OCI-LY1 (cell line): ENCODE results near the gene MED26.

Experiments used
- H2AFZ ChIP-seq: fragments of 200-600 bp; sonication (generic), shearing (Covaris generic); 2 replicates; pipeline ENCODE4 v1.6.0; 2014; ENCODE audit warnings: antibody characterized with exemption, mild to moderate bottlenecking, low read length
- H3F3A ChIP-seq: fragments of 200-600 bp; sonication (generic), shearing (Covaris generic); 2 replicates; pipeline ENCODE4 v1.6.0; 2014; ENCODE audit warnings: mild to moderate bottlenecking, antibody characterized with exemption, low read length, moderate library complexity; ENCODE audit not compliant: insufficient read depth
- H3K27ac ChIP-seq: fragments of 200-600 bp; sonication (generic); 2 replicates; pipeline ENCODE4 v1.5.1; 2014; ENCODE audit warnings: low read length, mixed run types, mild to moderate bottlenecking, low read depth; ENCODE audit not compliant: poor library complexity, severe bottlenecking
- H3K27me3 ChIP-seq: fragments of 200-600 bp; sonication (generic); 2 replicates; pipeline ENCODE4 v1.6.0; 2014; ENCODE audit warnings: antibody characterized with exemption, mild to moderate bottlenecking, low read length, moderate library complexity; ENCODE audit not compliant: insufficient read depth
- H3K36me3 ChIP-seq: fragments of 200-600 bp; sonication (generic); 2 replicates; pipeline ENCODE4 v1.6.1; 2014; ENCODE audit warnings: mild to moderate bottlenecking, antibody characterized with exemption, low read length, moderate library complexity, mixed read lengths; ENCODE audit not compliant: insufficient read depth
- H3K4me1 ChIP-seq: fragments of 200-600 bp; sonication (generic); 2 replicates; pipeline ENCODE4 v1.5.1; 2014; ENCODE audit warnings: mild to moderate bottlenecking, low read length, moderate library complexity; ENCODE audit not compliant: insufficient read depth, severe bottlenecking
- H3K4me2 ChIP-seq: fragments of 200-600 bp; sonication (generic), shearing (Covaris generic); 2 replicates; pipeline ENCODE4 v1.6.1; 2014; ENCODE audit warnings: low read length
- H3K4me3 ChIP-seq: fragments of 200-600 bp; sonication (generic); 2 replicates; pipeline ENCODE4 v1.5.1; 2014; ENCODE audit warnings: low read length, low read depth, mild to moderate bottlenecking, mixed read lengths; ENCODE audit not compliant: poor library complexity, severe bottlenecking
- H3K79me2 ChIP-seq: fragments of 200-600 bp; shearing (Covaris generic); 2 replicates; pipeline ENCODE4 v1.6.1; 2016; ENCODE audit warnings: mixed run types, low read length, mixed read lengths; ENCODE audit not compliant: insufficient read depth
- H3K9ac ChIP-seq: fragments of 200-600 bp; sonication (generic), shearing (Covaris generic); 2 replicates; pipeline ENCODE4 v1.6.1; 2014; ENCODE audit warnings: mild to moderate bottlenecking, low read length, mixed read lengths
- H3K9me2 ChIP-seq: fragments of 200-600 bp; sonication (generic), shearing (Covaris generic); 2 replicates; pipeline ENCODE4 v1.6.1; 2014; ENCODE audit warnings: low read depth, mild to moderate bottlenecking, low read length, mixed read lengths
- H3K9me3 ChIP-seq: fragments of 200-600 bp; shearing (Covaris generic); 2 replicates; pipeline ENCODE4 v1.6.1; 2014; ENCODE audit warnings: low read length, mixed read lengths
- H4K20me1 ChIP-seq: fragments of 200-600 bp; sonication (generic), shearing (Covaris generic); 2 replicates; pipeline ENCODE4 v1.6.0; 2016; ENCODE audit warnings: mild to moderate bottlenecking, low read length; ENCODE audit not compliant: insufficient read depth
- CTCF ChIP-seq: fragments of 200-600 bp; sonication (generic), shearing (Covaris generic); IDR thresholded peaks from 2 replicates; pipeline ENCODE4 v1.5.1; 2017; ENCODE audit warnings: mild to moderate bottlenecking, antibody characterized with exemption, low read length, moderate library complexity, mixed read lengths
- EZH2 ChIP-seq: fragments of 200-600 bp; sonication (generic), shearing (Covaris generic); IDR thresholded peaks from 2 replicates; pipeline ENCODE4 v1.8.0; 2017; ENCODE audit warnings: borderline replicate concordance, mixed run types, mild to moderate bottlenecking, antibody characterized with exemption, low read length, moderate library complexity, mixed read lengths

Gene MED26

GRCh38 chr19:16608290-16608739 is 19.7 kb downstream of the MED26 start:
- Histone ChIP-seq H3K4me3 (no peak overlapping the region), H3K79me2 (peaks cover 92% of the 10 kb centered on the region), H3K4me1 (peaks cover 73% of the 10 kb centered on the region), H3K9ac (no peak overlapping the region), H3K9me2 (no peaks in the 10 kb centered on the region), H3F3A (no peaks in the 10 kb centered on the region), H2AFZ (no peak overlapping the region), H3K9me3 (no peaks in the 10 kb centered on the region), H3K27me3 (no peaks in the 10 kb centered on the region), H3K4me2 (peak overlapping the region; percentile 12; the same call in 1 of the 2 replicates), H3K27ac (peak overlapping the region; percentile 48), H3K36me3 (no peaks in the 10 kb centered on the region), H4K20me1 (no peaks in the 10 kb centered on the region)
- TF ChIP-seq EZH2 (no peak), CTCF (no peak)

GRCh38 chr19:16607819-16608218 is 20.2 kb downstream of the MED26 start:
- Histone ChIP-seq H3K36me3 (no peaks in the 10 kb centered on the region), H3K27ac (peak overlapping the region; percentile 48), H3K9me3 (no peaks in the 10 kb centered on the region), H3K4me1 (peaks cover 78% of the 10 kb centered on the region), H3K27me3 (no peaks in the 10 kb centered on the region), H3K9me2 (no peaks in the 10 kb centered on the region), H4K20me1 (no peaks in the 10 kb centered on the region), H2AFZ (no peak overlapping the region), H3K79me2 (peaks cover 92% of the 10 kb centered on the region), H3K4me3 (no peak overlapping the region), H3F3A (no peaks in the 10 kb centered on the region), H3K9ac (no peak overlapping the region), H3K4me2 (peak overlapping the region; percentile 12; the same call in 1 of the 2 replicates)
- no peak for TF ChIP-seq EZH2
- no peak for TF ChIP-seq CTCF

DNA sequence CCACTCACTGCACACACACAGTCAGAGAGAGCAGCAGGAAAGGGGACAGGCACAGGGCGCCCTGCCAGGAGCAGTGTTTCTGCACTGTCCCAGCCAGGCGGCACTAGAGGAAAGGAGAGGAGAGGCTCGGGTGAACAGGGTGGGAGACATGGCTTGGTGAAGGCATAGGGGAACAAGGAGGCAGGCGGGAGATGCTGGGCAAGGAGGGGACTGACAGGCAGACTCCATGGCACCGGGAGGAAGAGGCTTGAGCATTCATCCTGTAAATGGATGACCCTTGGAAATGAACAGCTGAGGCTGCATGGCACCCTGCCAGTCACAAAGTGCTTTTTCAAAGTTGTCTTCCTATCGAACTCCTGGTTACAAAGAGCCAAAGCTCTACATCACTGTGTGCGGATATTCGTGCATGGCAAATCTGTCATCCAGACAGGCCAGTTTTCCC is 22.4 kb downstream of the MED26 start:
- Histone ChIP-seq H3K4me1 (peaks cover 85% of the 10 kb centered on the region), H3F3A (no peaks in the 10 kb centered on the region), H3K9ac (peak overlapping the region; percentile 17; the same call in 1 of the 2 replicates), H3K9me3 (no peaks in the 10 kb centered on the region), H2AFZ (no peak overlapping the region), H3K79me2 (peaks cover 90% of the 10 kb centered on the region), H3K36me3 (peaks cover 8% of the 10 kb centered on the region; the same call in 1 of the 2 replicates), H3K9me2 (no peaks in the 10 kb centered on the region), H3K27ac (peak overlapping the region; percentile 65), H3K27me3 (no peaks in the 10 kb centered on the region), H3K4me2 (peak overlapping the region; percentile 47), H3K4me3 (no peak overlapping the region), H4K20me1 (no peaks in the 10 kb centered on the region)
- TF ChIP-seq EZH2 (no peak), CTCF (peak; percentile 20; the same call in 1 of the 2 replicates)
